T-helper 2 cell (primary cell): ENCODE measurements around the gene SH3BP2.
A peak's percentile ranks its signal among the peaks of the same experiment; 100 is the strongest.

Source experiments
- DNase-seq, 5 experiments: peaks; one replicate each; pipeline versions ENCODE4 v3.0.0 to v3.0.0-alpha.2; 2012 to 2022

SH3BP2 gene

DNA sequence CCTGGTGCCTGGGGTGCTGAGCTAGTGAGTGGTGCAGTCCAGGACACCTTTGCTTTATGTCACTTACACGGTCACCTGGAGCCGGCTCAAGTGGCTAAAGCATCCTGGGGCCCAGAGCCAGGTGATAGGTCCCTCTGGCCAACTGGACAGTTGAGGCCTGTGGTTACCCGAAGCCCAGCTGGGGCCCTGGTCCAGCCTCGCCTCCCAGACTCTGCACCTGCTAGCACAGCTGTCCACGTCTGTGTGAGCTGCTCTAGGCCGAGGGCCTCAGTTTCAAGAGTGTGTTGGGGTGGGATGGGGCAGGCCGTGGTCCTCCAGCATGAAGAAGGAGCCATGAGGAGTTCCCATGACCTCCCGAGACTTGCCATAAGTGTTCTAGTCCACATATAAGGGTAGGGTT lies 43.1 kb downstream of the SH3BP2 start:
- no peak for DNase-seq

DNA sequence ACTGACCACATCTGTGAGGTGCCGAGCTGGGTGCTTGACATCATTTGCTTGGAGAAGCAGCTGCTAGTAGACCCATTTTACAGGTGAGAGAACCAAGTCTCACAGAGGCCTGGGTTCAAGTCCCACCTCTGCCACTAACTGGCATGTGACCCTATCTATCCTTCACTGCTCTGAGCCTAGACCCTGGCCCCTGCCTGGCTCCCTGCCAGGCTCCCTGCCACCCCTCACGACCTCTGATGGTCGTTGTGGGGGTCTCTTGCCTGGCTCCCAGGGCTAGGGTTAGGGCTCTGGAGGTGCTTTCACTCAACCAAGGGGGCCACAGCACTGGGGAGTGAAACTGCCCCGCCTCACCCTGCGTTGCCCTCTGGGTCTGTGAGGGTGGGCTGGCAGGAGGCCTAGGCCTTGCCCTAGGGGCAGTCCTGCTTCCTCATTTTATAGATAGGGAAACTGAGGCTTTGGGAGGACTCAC lies 43.5 kb downstream of the SH3BP2 start:
- DNase-seq, result no peak

DNA sequence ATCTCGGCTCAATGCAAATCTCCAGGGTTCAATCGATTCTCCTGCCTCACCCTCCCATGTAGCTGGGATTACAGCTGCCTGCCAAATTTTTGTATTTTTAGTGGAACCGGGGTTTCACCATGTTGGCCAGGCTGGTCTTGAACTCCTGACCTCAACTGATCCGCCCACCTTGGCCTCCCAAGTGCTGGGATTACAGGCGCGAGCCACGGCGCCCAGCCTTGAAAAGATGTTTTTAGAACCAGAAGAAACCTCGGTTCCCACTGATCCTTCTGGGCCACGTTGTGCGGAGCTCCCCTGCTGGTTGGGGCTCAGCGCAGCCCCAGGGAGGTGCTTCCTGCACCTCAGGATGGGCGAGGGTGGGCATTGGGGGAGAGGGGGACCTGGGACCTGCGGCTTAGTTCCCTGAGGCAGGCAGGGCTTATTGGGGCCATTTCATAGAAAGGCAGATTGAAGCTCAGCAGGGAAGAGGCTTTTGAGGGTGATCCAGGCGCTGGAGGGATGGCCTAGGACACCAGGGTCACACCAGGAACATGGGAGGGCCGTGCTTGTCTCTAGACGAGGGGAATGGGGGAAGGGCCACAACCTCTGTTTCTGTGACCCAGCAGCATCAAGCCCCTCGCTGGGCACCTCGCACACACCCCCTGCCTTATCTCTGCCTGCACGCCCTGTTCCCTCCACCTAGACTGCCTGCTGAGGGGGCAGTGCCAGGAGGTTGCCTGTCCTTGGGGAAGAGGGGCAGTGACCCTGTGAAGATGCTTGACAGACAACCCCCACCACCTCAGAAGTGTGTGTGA lies 44.4 kb downstream of the SH3BP2 start:
- DNase-seq, result no peak

DNA sequence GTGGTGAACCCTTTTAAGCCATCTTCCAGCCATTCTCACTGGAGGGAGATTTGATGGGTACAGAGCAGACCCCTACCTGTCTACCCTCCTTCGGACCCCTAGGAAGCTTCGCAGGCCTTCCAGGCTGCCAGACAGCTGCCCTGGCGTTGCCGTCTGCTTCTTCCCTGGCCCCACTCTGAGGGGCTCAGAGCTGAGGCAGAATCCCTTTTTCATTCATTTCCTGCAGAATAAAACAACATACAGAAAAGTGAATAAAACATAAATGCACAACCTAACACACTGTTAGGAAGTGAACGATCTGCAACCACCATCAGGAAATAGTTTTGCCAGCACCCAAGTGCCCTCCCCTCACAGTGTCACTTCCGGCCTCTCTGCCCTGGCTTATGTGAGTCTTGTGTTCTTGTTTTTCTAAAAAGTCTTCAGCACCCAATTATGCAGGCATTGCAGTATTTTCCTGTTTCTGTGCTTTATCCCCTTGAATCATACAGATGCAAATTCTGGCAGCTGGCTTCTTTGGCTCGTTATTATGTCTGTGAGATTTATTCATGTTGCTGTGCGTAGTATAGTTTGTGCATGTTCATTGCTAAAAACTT lies 45.1 kb downstream of the SH3BP2 start:
- peak in 4 of 5 experiments; percentile 39 to 94 (median 64) for DNase-seq

DNA sequence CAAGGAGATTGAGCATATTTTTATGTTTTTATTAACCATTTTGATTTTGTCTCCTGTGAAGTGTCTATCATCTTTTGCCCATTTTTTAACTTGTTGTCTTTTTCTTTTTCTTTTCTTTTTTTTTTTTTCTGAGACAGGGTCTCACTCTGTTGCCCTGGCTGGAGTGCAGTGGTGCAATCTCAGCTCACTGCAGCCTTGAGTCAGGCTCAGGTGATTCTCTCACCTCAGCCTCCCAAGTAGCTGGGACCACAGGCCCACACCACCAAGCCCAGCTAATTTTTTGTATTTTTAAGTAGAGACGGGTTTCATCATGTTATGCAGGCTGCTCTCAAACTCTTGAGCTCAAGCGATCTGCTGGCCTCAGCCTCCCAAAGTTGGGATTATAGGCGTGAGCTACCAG lies 46.2 kb downstream of the SH3BP2 start:
- no peak for DNase-seq

DNA sequence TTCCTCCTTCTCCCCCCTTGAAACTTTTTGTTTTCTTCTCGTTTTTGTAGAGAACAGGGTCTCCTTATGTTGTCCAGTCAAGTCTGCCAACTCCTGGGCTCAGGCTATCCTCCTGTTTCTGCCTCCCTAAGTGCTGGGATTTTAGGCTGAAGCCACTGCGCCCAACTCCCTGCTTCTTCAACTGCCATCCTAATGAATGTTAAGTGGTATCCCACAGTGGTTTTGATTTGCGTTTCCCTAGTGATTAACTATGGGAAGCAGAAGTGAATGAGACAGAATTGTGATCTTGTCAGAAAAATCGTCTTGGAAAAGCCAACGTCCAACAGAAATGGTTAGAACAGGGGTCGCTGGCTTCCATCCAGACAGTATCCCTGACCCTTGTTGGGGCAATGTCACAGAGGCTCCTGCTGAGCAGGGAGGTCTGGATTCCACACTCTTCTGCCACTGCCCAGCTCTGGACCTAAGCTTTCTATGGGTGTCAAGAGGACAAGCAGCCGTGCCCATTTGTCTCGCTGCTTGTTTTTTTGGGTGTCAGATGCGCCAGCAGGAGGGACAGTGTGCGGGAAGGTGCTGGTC lies 49.9 kb downstream of the SH3BP2 start:
- DNase-seq, result no peak

DNA sequence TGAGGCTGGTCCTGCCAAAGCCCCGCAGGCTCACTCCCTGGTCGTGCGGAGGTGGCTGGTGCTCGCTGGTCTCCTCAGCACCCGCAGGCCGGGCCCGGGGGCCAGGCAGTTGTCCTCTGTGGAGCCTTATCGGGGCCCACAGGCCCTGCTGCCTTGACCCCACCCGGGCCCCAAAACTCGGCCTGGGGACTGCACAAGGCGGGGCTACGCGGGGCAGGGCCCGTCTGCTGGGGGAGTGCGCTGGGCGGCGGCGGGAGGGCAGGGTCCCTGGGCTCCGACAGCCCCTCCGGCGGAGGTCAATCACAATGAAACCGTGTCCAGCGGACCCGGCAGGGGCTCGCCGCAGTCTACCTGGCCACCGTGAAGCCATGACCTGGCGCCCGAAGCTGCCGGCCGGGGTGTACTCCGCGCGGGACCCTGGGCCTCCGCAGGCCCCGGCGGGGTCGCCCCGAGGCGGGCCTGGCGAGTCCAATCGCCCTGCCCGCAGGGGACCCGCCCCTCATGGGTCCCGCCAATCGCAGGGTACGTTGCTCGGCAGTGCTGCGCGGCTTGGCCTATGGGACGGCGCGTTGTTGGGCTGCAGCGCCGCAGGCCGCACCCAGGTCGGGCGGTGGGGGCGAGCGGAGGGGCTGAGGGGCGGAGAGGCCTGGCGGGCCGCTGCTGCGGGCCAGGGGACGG lies 50.5 kb downstream of the SH3BP2 start, which contains the start of gene ADD1:
Gene ADD1, plus strand, starts transcription at position 582 of the 678 bp plus-strand sequence. CDS start 32,072 bp downstream, outside the sequence.
- peak; percentile 87 to 94 (median 91) for DNase-seq

DNA sequence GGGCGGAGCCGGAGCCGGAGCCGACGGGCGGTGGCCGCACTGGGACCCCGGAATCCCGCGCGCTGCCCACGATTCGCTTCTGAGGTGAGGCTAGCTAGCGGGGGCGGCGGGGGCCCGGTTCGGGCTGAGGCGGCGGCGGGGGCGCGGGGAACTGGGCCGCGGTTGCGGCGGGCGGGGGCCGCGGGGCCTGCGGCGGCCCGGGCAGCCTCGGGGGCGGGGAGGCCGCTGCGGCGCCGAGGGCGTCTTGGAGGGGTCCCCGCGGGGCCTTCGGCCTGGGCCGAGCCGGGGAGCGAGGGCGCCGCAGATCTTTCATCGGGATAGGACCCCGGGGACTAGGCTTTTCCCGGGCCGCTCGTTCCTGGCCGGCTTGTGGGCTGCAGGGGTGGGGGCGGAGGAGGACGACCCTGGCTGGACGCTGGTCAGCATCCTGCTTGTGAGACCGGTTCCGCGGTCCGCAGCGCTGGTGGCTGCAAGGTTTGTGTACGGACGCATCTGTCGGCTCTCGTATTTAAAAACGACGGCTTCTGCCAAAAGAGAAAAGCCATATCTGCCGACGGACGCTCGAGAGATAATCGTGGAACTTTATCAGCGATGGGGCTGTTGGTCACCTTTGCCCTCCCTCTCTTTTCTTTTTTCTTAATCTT lies 51.2 kb downstream of the SH3BP2 start:
- peak in 1 of 5 experiments; percentile 33 for DNase-seq

DNA sequence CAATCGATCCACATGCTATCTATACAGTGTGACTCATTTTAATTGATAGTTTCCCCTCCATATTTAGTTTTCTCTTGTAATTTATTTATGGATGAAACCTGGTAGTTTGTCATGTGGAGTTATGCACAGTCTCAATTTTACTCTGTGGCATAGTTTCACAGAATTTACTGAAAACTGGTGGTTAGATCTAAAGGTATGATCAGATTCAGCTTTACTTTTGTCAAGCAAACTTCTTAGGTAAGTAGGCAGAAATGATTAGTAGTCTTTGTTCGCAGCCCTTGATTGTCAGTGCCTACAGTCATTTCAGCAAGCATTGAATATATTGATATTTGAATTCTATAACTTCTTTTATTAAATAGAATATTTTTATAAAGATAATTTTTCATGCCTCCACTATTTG lies 53.3 kb downstream of the SH3BP2 start:
- DNase-seq, result peak in 1 of 5 experiments; percentile 78

DNA sequence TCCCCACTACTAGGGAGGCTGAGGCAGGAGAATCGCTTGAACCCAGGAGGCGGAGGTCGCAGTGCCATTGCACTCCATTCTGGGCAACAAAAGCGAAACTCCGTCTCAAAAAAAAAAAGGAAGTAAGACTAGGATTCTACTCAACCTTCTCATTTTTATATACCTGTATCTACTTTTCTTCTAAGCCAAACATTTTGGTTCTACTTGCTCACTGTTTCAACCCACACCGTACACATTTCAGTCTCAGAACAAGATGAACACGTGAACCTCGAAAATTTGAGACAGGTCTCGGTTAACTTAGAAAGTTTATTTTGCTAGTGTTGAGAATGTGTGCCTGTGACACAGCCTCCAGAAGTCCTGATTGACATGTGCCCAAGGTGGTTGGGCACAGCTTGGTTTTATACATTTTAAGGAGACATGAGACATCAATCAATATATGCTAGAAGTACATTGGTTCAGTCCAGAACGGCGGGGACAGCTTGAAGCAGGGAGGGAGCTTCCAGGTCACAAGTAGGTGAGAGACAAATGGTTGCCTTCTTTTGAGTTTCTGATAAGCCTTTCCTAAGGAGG lies 54.5 kb downstream of the SH3BP2 start:
- DNase-seq, result no peak

DNA sequence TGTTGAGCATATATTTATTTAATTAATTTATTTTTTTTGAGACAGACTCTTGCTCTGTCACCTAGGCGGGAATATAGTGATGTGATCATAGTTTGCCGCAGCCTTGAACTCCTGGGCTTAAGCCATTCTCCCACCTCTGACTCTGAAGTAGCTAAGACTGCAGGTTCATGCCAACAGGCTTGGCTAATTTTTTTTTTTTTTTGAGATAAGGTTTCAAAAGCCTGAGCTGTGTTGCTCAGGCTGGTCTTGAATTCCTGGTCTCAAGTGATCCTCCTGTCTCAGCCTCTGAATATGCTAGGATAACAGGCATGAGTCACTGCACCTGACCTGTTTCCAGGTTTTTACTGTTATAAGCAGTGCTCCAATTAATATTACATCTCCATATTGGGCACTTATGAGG lies 55.6 kb downstream of the SH3BP2 start:
- DNase-seq, result no peak

DNA sequence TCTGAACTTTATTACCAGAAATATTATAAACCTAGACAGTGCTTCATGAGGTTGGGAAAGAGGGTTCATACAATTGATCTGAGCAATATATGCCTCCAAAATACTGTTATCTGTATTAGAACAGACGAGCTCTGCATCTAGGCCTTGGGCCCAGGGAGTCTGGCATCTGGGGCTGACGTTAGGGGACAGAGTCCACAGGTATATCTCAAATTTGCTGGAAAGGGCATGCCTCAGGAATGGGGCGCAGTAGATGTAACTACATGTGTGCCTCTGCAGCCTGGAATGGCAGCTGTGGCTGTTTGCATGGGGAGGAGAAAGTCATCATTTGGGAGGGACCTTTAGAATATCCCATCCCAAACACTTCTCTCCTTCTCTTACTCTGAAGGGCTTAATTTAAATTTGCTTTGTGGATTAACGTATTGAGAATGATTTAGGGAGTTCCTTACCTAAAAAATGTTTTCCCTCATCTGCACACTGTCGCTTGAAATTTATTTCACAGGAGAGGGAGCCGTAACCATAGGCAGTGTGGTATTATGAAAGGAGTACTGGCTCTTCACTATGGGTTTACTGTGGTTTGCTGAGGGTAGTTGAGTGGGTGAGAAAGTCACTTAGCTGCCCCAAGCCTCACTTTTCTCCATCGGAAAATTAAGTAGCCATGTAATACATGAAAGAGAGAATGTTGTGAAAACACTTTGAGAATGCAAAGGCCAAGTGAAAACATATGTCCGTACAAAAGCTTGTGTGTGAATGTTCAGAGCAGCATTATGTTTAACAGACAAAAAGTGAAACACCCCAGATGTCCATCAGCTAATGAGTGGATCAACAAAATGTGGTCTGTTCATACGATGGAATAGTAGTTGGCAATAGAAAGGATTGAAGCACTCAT lies 56.6 kb downstream of the SH3BP2 start:
- DNase-seq, result no peak

DNA sequence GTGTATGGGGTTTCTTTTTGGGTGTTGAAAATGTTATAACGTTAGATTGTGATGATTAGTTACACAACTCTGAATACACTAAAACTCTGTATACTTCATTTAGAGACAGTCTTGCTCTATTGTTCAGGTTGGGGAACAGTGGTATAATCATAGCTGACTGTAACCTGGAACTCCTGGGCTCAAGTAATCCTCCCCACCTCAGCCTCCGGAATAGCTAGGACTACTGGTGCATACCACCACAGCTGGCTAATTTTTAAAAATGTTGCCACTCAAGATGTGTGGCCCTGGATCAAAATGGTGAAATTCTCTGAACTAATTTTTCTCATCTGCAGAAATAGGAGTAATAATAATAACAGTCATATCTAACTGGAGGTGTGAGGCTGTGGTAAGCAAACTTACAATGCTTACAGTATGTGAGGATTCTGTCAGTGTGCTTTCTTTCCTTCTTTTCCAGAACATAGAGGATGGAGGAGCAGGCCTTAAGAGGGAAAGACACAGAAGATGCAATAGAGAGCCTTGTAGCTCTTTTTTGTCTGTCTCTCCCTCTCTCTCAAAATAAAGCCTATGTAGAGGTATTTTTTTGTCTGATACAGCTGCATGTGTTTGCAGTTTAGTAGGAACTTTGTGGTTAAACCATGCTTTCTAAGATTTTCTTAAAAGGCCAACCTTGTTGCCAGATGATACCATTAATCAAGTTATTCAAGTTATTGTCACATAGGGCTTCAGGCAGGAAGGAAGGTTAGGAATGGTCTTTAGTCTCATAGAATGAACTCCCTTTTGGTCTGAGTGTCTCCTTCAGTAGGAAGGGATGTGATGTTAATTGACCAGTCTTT lies 58.3 kb downstream of the SH3BP2 start:
- peak in 1 of 5 experiments; percentile 59 for DNase-seq

DNA sequence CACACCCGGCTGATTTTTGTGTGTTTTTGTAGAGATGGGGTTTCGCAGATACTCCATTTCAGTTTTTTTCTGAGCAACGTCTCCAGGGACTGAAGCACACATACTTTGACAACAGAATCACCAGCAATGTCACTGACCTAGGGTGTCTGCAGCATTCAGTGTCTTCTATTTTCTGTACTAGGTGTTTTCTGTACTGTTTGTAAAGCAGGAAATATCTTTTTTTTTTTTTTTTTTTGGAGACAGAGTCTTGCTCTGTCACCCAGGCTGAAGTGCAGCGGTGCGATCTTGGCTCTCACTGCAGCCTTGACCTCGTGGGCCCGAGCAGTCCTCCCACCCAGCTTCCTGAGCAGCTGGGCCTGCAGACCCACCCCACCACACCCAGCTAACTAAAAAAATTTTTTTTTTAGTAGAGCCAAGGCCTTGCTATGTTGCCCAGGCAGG lies 59.6 kb downstream of the SH3BP2 start:
- peak in 1 of 5 experiments; percentile 35 for DNase-seq

DNA sequence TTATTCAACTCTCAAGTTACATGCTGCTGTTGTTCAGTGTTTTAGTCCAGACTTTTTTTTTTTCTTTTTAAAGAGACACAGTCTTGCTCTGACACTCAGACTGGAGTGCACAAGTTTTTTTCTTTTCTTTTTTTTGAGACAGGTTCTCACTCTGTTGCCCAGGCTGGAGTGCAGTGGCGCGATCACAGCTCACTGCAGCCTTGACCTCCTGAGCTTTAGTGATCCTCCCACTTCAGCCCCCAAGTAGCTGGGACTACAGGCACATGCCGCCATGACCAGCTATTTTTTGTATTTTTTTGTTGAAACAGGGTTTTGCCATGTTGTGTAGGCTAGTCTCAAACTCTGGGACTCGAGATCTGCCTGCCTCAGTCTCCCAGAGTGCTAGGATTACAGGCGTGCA lies 62.7 kb downstream of the SH3BP2 start:
- DNase-seq, result no peak

DNA sequence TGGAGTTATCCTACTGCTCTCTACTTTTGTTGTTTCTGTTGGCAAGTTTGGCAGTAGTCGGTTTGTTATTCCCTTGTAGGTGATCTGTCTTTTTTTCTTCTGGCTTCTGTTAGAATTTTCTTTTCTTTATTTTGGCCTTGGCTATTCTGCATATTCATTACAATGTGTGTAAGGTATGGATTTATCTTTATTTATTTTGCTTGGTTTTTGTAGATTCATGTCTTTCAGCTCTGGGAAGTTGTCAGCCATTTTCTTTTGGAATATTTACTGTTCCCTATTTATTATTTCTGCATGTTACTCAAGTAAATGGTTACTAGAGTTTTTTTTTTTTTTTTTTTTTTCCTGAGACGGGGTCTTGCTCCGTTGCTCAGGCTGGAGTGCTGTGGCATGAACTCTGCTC lies 63.4 kb downstream of the SH3BP2 start:
- DNase-seq, result no peak

DNA sequence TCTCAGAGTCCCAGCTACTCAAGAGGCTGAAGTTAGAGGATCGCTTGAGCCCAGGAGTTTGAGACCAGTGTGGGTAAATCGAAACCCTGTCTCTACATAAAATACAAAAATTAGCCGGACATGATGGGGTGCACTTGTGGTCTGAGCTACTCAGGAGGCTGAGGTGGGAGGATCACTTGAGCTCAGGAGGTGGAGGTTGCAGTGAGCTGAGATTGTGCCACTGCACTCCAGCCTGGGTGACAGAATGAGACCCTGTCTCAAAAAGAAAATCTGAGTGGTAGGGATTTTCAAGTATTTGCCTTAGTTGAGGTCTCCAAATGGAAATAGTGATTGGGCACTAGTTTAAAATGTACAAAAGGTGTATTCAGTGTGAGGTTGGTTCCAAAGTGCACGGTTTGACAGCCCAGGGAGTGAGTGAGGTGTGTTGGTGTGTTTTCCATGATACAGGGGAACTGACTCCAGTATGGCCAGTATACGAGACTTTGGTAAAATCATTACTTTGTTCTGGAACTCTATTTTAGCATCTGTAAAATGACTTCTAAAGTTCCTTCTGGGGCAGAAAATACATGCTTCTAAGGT lies 64.6 kb downstream of the SH3BP2 start:
- no peak for DNase-seq

DNA sequence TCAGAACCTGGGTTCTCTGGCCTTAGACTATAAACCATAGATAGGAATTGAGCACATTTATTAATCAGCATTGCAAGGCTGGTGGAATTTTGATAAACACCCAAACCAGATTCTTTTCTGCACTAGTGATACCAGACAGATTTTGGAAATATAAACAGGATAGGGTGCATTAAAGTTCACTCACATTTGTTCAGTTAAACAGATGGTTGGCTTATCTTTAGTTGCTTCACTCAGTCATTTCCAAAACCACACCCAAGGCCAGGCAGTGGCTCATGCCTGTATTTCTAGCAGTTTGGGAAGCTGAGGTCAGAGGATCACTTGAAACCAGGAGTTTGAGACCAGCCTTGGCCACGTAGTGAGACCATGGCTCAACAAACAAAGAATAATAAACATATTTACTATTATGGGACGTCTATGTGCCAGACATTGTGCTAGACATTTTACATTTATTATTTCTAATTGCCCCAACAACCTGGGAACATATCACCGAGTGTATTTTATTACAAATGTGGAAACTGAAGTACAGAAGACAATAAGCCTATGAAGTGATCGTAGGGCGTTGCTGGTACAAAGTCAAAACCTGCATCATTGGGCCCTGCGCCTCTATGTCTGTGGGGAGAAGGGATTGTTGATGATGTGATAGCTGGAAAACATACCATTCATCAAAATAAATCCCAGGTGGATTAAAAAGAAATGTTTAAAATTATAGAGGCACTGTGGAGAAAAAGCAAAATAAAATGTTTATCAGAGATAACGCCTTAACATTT lies 65.7 kb downstream of the SH3BP2 start:
- DNase-seq, result no peak

DNA sequence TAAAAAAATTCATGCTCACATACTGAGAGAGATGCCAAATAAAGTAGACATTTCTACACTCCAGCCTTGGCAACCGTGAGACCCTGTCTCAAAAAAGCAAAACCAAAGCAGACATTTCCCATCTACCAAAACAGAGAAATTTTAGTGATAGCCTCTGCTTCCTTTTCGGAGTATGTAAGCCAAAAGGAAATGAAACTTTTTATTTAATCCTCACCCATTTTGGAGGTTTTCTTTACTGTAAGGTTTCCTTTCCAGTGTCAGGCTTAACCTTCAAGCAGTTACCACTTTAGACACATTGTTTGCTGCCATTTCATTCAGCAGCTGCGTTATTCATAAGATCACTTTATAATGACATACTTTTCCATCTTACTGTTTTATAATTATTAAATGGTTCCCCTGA lies 66.6 kb downstream of the SH3BP2 start:
- no peak for DNase-seq
